Sigmoid colon (tissue), 7 donors: Measurements from ENCODE around the gene BICRA. TPM values are rescaled to one million over a fixed set of nuclear protein-coding genes. Genes with fewer than 3 reads are reported as not detected.

Experiments
- DNase-seq: peaks from one replicate; pipeline ENCODE4 v3.0.0-alpha.2; 2019
- H3K27ac ChIP-seq, 4 donors: fragments of 200-600 bp; sonication (generic); one replicate each; pipeline ENCODE4 v1.5.1; 2016 to 2019; ENCODE audit warnings: mild to moderate bottlenecking in 1 of 4
- H3K27me3 ChIP-seq, 3 donors: fragments of 200-600 bp; sonication (generic); one replicate each; pipeline ENCODE4 v1.5.1; 2019; ENCODE audit warnings: mild to moderate bottlenecking in 1 of 3
- H3K36me3 ChIP-seq, 4 donors: fragments of 200-600 bp; sonication (generic); one replicate each; pipeline ENCODE4 v1.5.1; 2016 to 2019
- H3K4me1 ChIP-seq, 4 donors: fragments of 200-600 bp; sonication (generic); one replicate each; pipeline ENCODE4 v1.5.1; 2017 to 2019
- H3K4me3 ChIP-seq, 4 donors: fragments of 200-600 bp; sonication (generic); one replicate each; pipeline ENCODE4 v1.5.1; 2017 to 2019; ENCODE audit warnings: mild to moderate bottlenecking in 2 of 4, moderate library complexity in 1 of 4
- H3K9me3 ChIP-seq, 4 donors: fragments of 200-600 bp in 3 of 4; sonication (generic) in 3 of 4; one replicate each; pipeline versions ENCODE4 v1.5.1 to v1.6.1; 2013 to 2019
- EP300 ChIP-seq, 4 donors: sonication (generic); formaldehyde crosslinking; IDR thresholded peaks; one replicate each; pipeline ENCODE4 v1.6.1; 2017; ENCODE audit warnings: antibody characterized with exemption in 4 of 4
- POLR2A ChIP-seq, 2 donors: fragments of 450-650 bp; IDR thresholded peaks; one replicate each; pipeline ENCODE4 v1.6.1; 2016; ENCODE audit warnings: antibody characterized with exemption in 2 of 2, mild to moderate bottlenecking in 2 of 2, moderate library complexity in 2 of 2
- POLR2AphosphoS5 ChIP-seq, 4 donors: sonication (generic); formaldehyde crosslinking; IDR thresholded peaks; one replicate each; pipeline ENCODE4 v1.6.1; 2017; ENCODE audit warnings: antibody characterized with exemption in 4 of 4
- WGBS, 2 donors: extraction: QIAGEN DNeasy Blood & Tissue Kit; methylation state at CpG; one replicate each; pipeline ENCODE4 v1.1.7; 2013; 5-methylcytosine and 5-hydroxymethylcytosine counted together
- intact Hi-C: fragments of 100-400 bp; cut with DNase I; formaldehyde crosslinking; loops from one replicate; pipeline ENCODE4 v1.15.1; 2023
- polyA plus RNA-seq, 3 donors: library from polyadenylated mRNA; stranded (reverse); fragments of 200-250 nt; gene quantifications; one replicate each; pipeline ENCODE4 v1.2.3, GENCODE V29; 2013
- small RNA-seq, 3 donors: library from RNA; depleted of rRNA; stranded (forward); fragments of <200 nt; gene quantifications; one replicate each; pipeline ENCODE3, GENCODE V24; 2016
- total RNA-seq, 4 donors: library from RNA; depleted of rRNA; stranded (reverse); fragments of >200 nt; gene quantifications; one replicate each; pipeline ENCODE4 v1.1.0, GENCODE V29; 2016
- TF ChIP-seq, protein P1 (sequence below), 4 experiments: fragments of 450-650 bp in 3 of 4; fragments of 200-600 bp in 1 of 4; IDR thresholded peaks; one replicate each; pipeline ENCODE4 v1.5.1; 2016 to 2019; ENCODE audit warnings: antibody characterized with exemption in 4 of 4, mild to moderate bottlenecking in 3 of 4, moderate library complexity in 2 of 4
- donor health status: healthy with polysubstance abuse.
- donor health status: Bipolar disorder and iron deficiency.
- donor health status: healthy.

The BICRA gene
- total and polyA plus RNA-seq, 7 donors, result 1.8 to 21.6 (median 10.3) TPM

DNA sequence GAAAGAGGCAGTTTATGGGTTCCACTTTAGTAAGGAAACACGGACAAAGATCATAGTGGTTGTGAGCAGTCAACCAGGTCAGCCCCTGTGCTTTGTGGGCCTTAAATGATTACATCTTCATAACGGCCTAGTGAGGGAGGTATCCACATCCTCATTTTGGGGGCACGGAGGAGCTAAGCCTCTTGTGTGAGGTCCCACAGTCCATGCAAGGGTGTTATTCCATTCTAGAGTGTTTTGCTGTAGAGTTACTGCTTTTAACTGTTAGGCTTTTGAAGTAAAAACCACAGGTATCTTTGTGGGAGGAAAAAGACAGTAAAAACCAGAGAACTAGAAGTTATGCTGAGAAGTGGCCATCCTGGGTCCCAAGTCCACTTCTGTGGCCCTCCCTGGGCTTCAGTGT is 140.4 kb downstream of the BICRA start:
- Histone ChIP-seq H3K27me3 (no peaks in the 10 kb centered on the region), H3K36me3 (peaks cover 55 to 73% (median 61%) of the 10 kb centered on the region in 4 donors), H3K9me3 (no peaks in the 10 kb centered on the region), H3K27ac (no peak overlapping the region), H3K4me3 (no peak overlapping the region), H3K4me1 (peaks cover 0 to 32% (median 22%) of the 10 kb centered on the region in 4 donors)
- DNase-seq, result no peak
- intact Hi-C loops, result no loop called here
- no peak for TF ChIP-seq POLR2A (IDR thresholded peaks at IDR 0.05)
- TF ChIP-seq, protein P1, sequence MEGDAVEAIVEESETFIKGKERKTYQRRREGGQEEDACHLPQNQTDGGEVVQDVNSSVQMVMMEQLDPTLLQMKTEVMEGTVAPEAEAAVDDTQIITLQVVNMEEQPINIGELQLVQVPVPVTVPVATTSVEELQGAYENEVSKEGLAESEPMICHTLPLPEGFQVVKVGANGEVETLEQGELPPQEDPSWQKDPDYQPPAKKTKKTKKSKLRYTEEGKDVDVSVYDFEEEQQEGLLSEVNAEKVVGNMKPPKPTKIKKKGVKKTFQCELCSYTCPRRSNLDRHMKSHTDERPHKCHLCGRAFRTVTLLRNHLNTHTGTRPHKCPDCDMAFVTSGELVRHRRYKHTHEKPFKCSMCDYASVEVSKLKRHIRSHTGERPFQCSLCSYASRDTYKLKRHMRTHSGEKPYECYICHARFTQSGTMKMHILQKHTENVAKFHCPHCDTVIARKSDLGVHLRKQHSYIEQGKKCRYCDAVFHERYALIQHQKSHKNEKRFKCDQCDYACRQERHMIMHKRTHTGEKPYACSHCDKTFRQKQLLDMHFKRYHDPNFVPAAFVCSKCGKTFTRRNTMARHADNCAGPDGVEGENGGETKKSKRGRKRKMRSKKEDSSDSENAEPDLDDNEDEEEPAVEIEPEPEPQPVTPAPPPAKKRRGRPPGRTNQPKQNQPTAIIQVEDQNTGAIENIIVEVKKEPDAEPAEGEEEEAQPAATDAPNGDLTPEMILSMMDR (IDR thresholded peaks at IDR 0.05), result no peak
- TF ChIP-seq POLR2AphosphoS5 (IDR thresholded peaks at IDR 0.05), result no peak
- no peak for TF ChIP-seq EP300 (IDR thresholded peaks at IDR 0.05)
- WGBS, 2 donors, result 50 to 77% methylated on average over 3 of the region's 3 CpGs

DNA sequence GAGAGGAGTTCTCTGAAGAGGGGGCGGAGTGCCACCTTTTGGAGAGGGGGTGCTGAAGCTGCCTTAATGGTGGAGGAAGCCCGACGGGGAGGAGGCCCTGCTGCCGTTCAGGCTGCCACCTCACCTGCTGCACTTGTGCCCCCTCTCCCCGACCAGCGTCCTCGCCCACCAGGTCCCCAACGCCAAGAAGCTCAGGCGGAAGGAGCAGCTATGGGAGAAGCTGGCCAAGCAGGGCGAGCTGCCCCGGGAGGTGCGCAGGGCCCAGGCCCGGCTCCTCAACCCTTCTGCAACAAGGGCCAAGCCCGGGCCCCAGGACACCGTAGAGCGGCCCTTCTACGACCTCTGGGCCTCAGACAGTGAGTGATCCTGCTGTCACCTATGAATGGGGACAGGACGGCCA is 141.8 kb downstream of the BICRA start:
- Histone ChIP-seq H3K27ac (no peak overlapping the region), H3K27me3 (no peaks in the 10 kb centered on the region), H3K9me3 (no peaks in the 10 kb centered on the region), H3K36me3 (peaks cover 69 to 87% (median 76%) of the 10 kb centered on the region in 4 donors), H3K4me1 (peaks cover 0 to 27% (median 18%) of the 10 kb centered on the region in 4 donors), H3K4me3 (no peak overlapping the region)
- intact Hi-C loops, result no loop called here
- WGBS, 2 donors, result 93 to 95% methylated on average over 18 of the region's 18 CpGs
- DNase-seq, result no peak
- TF ChIP-seq, protein P1 (IDR thresholded peaks at IDR 0.05), result no peak
- TF ChIP-seq POLR2A (IDR thresholded peaks at IDR 0.05) (no peak), POLR2AphosphoS5 (IDR thresholded peaks at IDR 0.05) (no peak), EP300 (IDR thresholded peaks at IDR 0.05) (no peak)

DNA sequence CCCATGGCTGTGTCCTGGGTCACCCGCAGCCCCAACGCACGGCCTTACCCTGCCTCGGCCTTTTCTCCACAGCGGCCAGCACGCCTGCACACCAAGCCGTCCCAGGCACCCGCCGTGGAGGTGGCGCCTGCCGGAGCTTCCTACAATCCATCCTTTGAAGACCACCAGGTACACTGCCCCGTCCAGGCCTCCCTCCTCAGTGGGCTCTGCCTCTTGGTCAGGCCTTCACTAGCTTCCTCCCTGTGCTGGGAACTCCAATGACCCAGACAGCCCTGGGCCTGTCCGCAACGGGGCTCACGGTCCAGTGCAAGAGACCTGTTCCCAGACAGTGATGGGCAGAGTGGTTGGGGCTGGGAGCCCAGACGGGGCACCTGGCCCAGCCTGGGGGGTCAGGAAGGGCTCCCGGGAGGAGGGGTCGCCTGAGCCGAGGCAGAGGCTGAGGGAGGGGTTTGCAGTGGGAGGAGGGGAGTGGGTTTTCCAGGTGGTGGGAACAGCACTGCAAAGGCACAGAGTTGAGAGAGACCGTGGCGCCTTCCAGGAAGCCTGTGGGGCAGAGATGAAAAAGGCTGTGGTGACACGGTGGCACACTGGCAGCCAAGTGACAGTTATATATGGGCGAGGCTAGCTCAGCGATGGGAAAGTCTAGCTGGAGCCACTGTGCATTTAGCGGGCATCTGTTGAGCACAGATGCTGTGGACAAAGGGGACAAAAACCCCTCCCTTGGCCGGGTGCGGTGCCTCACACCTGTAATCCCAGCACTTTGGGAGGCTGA is 143.7 kb downstream of the BICRA start:
- no peak overlapping the region for H3K27ac ChIP-seq
- no peak overlapping the region for H3K4me3 ChIP-seq
- DNase-seq, result no peak
- no peaks in the 10 kb centered on the region for H3K9me3 ChIP-seq
- peaks cover 85 to 98% (median 94%) of the 10 kb centered on the region in 4 donors for H3K36me3 ChIP-seq
- intact Hi-C loops, result no loop called here
- peaks cover 0 to 11% (median 5%) of the 10 kb centered on the region in 4 donors for H3K4me1 ChIP-seq
- no peaks in the 10 kb centered on the region for H3K27me3 ChIP-seq
- TF ChIP-seq POLR2AphosphoS5 (IDR thresholded peaks at IDR 0.05) (no peak), EP300 (IDR thresholded peaks at IDR 0.05) (no peak), POLR2A (IDR thresholded peaks at IDR 0.05) (no peak)
- TF ChIP-seq, protein P1 (IDR thresholded peaks at IDR 0.05), result no peak
- WGBS, 2 donors, result 83 to 87% methylated on average over 27 of the region's 27 CpGs

Small RNAs within 50 kb of the gene (small RNA-seq; reads per million reads assigned to genes)
- 0 reads per million in 3 donors for gene RN7SL322P

Other genes with a start within 250 kb of the BICRA start
- gene MEIS3, start 189.6 kb upstream of the BICRA start, total RNA-seq, result 10 to 100 TPM; 11.8 to 19.4 (median 13.4) TPM
- gene MEIS3, start 189.6 kb upstream of the BICRA start, polyA plus RNA-seq, result 1 to 10 TPM in 2 of 3 donors, under 1 TPM in 1; 0.92 to 7.6 (median 7.2) TPM
- 10 to 100 TPM in 2 of 4 donors, 1 to 10 TPM in 2; 5.9 to 39.9 (median 19.0) TPM for gene SLC8A2, start 137.2 kb upstream of the BICRA start, total RNA-seq
- gene SLC8A2, start 137.2 kb upstream of the BICRA start, polyA plus RNA-seq, result 1 to 10 TPM in 1 of 3 donors, not detected in 2; 1.1 TPM
- 10 to 100 TPM in 1 of 4 donors, 1 to 10 TPM in 3; 4.4 to 10.0 (median 4.7) TPM for gene KPTN, start 124.9 kb upstream of the BICRA start, total RNA-seq
- 10 to 100 TPM in 1 of 3 donors, 1 to 10 TPM in 2; 4.8 to 12.2 (median 8.1) TPM for gene KPTN, start 124.9 kb upstream of the BICRA start, polyA plus RNA-seq
- gene NAPA, start 94.1 kb upstream of the BICRA start, total RNA-seq, result 100 to 1,000 TPM in 1 of 4 donors, 10 to 100 TPM in 3; 84.9 to 167 (median 91.8) TPM
- 100 to 1,000 TPM in 2 of 3 donors, 10 to 100 TPM in 1; 94.2 to 139 (median 109) TPM for gene NAPA, start 94.1 kb upstream of the BICRA start, polyA plus RNA-seq
- gene ZNF541, start 36.0 kb upstream of the BICRA start, total RNA-seq, result 1 to 10 TPM in 3 of 4 donors, not detected in 1; 1.1 to 1.7 (median 1.5) TPM
- under 1 TPM in 1 of 3 donors, not detected in 2; 0.22 TPM for gene ZNF541, start 36.0 kb upstream of the BICRA start, polyA plus RNA-seq
- 100 to 1,000 TPM in 1 of 4 donors, 10 to 100 TPM in 3; 41.8 to 184 (median 72.4) TPM for gene EHD2, start 104.3 kb downstream of the BICRA start, total RNA-seq
- gene EHD2, start 104.3 kb downstream of the BICRA start, polyA plus RNA-seq, result 10 to 100 TPM in 2 of 3 donors, 1 to 10 TPM in 1; 3.5 to 26.7 (median 10.8) TPM
- gene NOP53, start 136.4 kb downstream of the BICRA start, total RNA-seq, result 100 to 1,000 TPM; 432 to 576 (median 557) TPM
- gene NOP53, start 136.4 kb downstream of the BICRA start, polyA plus RNA-seq, result 100 to 1,000 TPM; 304 to 682 (median 589) TPM
- 1,000 to 10,000 TPM; 1,579 to 3,138 (median 2,179) TPM for gene SELENOW, start 169.6 kb downstream of the BICRA start, total RNA-seq
- gene SELENOW, start 169.6 kb downstream of the BICRA start, polyA plus RNA-seq, result 100 to 1,000 TPM; 329 to 999 (median 792) TPM
- gene TPRX1, start 195.4 kb downstream of the BICRA start, total RNA-seq, result not detected
- not detected for gene TPRX1, start 195.4 kb downstream of the BICRA start, polyA plus RNA-seq
- gene CRX, start 212.8 kb downstream of the BICRA start, total RNA-seq, result not detected
- 1 to 10 TPM in 1 of 3 donors, under 1 TPM in 1, not detected in 1; 0.60 to 1.2 TPM for gene CRX, start 212.8 kb downstream of the BICRA start, polyA plus RNA-seq